Measurements from ENCODE around the gene KLK13.

KLK13 gene

GRCh38 chr19:51060336-51060735 lies 4.6 kb downstream of the KLK13 start:
- no peak for DNase-seq

GRCh38 chr19:51059715-51060114 lies 5.2 kb downstream of the KLK13 start:
- no peak for DNase-seq

- DNase-seq: no peak
These were observed 9.0 kb downstream of the KLK13 start for GRCh38 chr19:51055866-51056265.

GRCh38 chr19:51047031-51047335 lies 17.9 kb downstream of the KLK13 start:
- no peak for DNase-seq

- no peak for DNase-seq
These were observed 20.6 kb downstream of the KLK13 start for GRCh38 chr19:51044327-51044726.

- DNase-seq: no peak
These were observed 21.4 kb downstream of the KLK13 start for GRCh38 chr19:51043497-51043896.

- no peak for DNase-seq
These were observed 24.7 kb downstream of the KLK13 start for GRCh38 chr19:51040151-51040550.

- no peak for DNase-seq
These were observed 28.4 kb downstream of the KLK13 start for GRCh38 chr19:51036519-51036918.

- DNase-seq: no peak
These were observed 30.2 kb downstream of the KLK13 start, which contains the start of gene KLK12 for GRCh38 chr19:51034704-51035103. Gene KLK12, minus strand, starts transcription at chr19:51035002. Its CDS starts 381 bp downstream, at chr19:51034621.

GRCh38 chr19:51031880-51032225 lies 33.0 kb downstream of the KLK13 start:
- DNase-seq: no peak

GRCh38 chr19:51031220-51031879 lies 33.5 kb downstream of the KLK13 start:
- no peak for DNase-seq

GRCh38 chr19:51030631-51031030 lies 34.3 kb downstream of the KLK13 start:
- DNase-seq: no peak

- no peak for DNase-seq
These were observed 35.2 kb downstream of the KLK13 start for GRCh38 chr19:51029718-51030117.

- no peak for DNase-seq
These were observed 37.0 kb downstream of the KLK13 start for GRCh38 chr19:51027873-51028272.

GRCh38 chr19:51027126-51027806 lies 37.6 kb downstream of the KLK13 start:
- DNase-seq: no peak

GRCh38 chr19:51026554-51026831 lies 38.4 kb downstream of the KLK13 start, which contains the start of gene KLK11:
Gene KLK11, minus strand, starts transcription at chr19:51026616. Its CDS starts 985 bp downstream, at chr19:51025631.
- DNase-seq: no peak

GRCh38 chr19:51025809-51026553 lies 38.9 kb downstream of the KLK13 start:
- DNase-seq: no peak

GRCh38 chr19:51025401-51025800 lies 39.5 kb downstream of the KLK13 start:
- no peak for DNase-seq

GRCh38 chr19:51024924-51025323 lies 40.0 kb downstream of the KLK13 start:
- DNase-seq: no peak

- DNase-seq: no peak
These were observed 40.9 kb downstream of the KLK13 start for GRCh38 chr19:51023946-51024345.

GRCh38 chr19:51022526-51022925 lies 42.4 kb downstream of the KLK13 start:
- DNase-seq: no peak

- DNase-seq: peak in 1 of 2 donors; percentile 30
These were observed 43.8 kb downstream of the KLK13 start for GRCh38 chr19:51020988-51021651.

GRCh38 chr19:51019544-51019925 lies 45.4 kb downstream of the KLK13 start, which contains the start of gene KLK10:
Gene KLK10, minus strand, starts transcription at chr19:51019709. Its CDS starts 579 bp downstream, at chr19:51019130.
- DNase-seq: no peak

All from hippocampal formation (tissue), 2 donors.